HG02571 (cell line): ENCODE results near the gene TBC1D16.

Source experiments
- ATAC-seq: cut with Tn5 transposase; IDR thresholded peaks from one replicate; pipeline ENCODE4 v1.9.1; 2021; ENCODE audit warnings: mild to moderate bottlenecking, moderate library complexity; ENCODE audit not compliant: unreplicated experiment

The TBC1D16 gene

GRCh38 chr17:79952901-79953300, 82.8 kb downstream of the TBC1D16 start:
- ATAC-seq = no peak

GRCh38 chr17:79952265-79952877, 83.3 kb downstream of the TBC1D16 start:
- no peak for ATAC-seq

- ATAC-seq = no peak
These were observed 84.1 kb downstream of the TBC1D16 start for GRCh38 chr17:79951361-79952264.

GRCh38 chr17:79950751-79951150, 84.9 kb downstream of the TBC1D16 start:
- ATAC-seq = no peak

- ATAC-seq = no peak
These were observed 85.4 kb downstream of the TBC1D16 start for GRCh38 chr17:79950306-79950705.

GRCh38 chr17:79949656-79950209, 85.9 kb downstream of the TBC1D16 start:
- ATAC-seq = no peak

- no peak for ATAC-seq
These were observed 86.6 kb downstream of the TBC1D16 start for GRCh38 chr17:79948945-79949655.

GRCh38 chr17:79948406-79948944, 87.2 kb downstream of the TBC1D16 start:
- no peak for ATAC-seq

GRCh38 chr17:79947351-79948031, 88.2 kb downstream of the TBC1D16 start:
- no peak for ATAC-seq

GRCh38 chr17:79946352-79947231, 89.1 kb downstream of the TBC1D16 start:
- ATAC-seq = no peak

GRCh38 chr17:79945591-79946255, 89.9 kb downstream of the TBC1D16 start:
- ATAC-seq = no peak

GRCh38 chr17:79944821-79945391, 90.8 kb downstream of the TBC1D16 start:
- ATAC-seq = no peak

GRCh38 chr17:79944251-79944812, 91.3 kb downstream of the TBC1D16 start:
- no peak for ATAC-seq

- no peak for ATAC-seq
These were observed 92.1 kb downstream of the TBC1D16 start for GRCh38 chr17:79943347-79944241.

GRCh38 chr17:79942591-79943346, 92.9 kb downstream of the TBC1D16 start:
- no peak for ATAC-seq

- ATAC-seq = no peak
These were observed 93.7 kb downstream of the TBC1D16 start for GRCh38 chr17:79942011-79942405.
